Measurements from ENCODE around the gene SULF2.

SULF2 gene

GRCh38 chr20:47664744-47665143 lies 120.5 kb downstream of the SULF2 start:
- DNase-seq: no peak

GRCh38 chr20:47664068-47664437 lies 121.2 kb downstream of the SULF2 start:
- DNase-seq: no peak

GRCh38 chr20:47663354-47664067 lies 121.8 kb downstream of the SULF2 start:
- DNase-seq: peak; percentile 91

- no peak for DNase-seq
These were observed 122.6 kb downstream of the SULF2 start for GRCh38 chr20:47662483-47663353.

- no peak for DNase-seq
These were observed 123.6 kb downstream of the SULF2 start for GRCh38 chr20:47661714-47662113.

- no peak for DNase-seq
These were observed 124.1 kb downstream of the SULF2 start for GRCh38 chr20:47660983-47661700.

- DNase-seq: no peak
These were observed 124.7 kb downstream of the SULF2 start for GRCh38 chr20:47660602-47660905.

GRCh38 chr20:47659904-47660601 lies 125.2 kb downstream of the SULF2 start:
- no peak for DNase-seq

GRCh38 chr20:47656318-47656717 lies 129.0 kb downstream of the SULF2 start:
- DNase-seq: no peak

- no peak for DNase-seq
These were observed 129.6 kb downstream of the SULF2 start for GRCh38 chr20:47655635-47656034.

- no peak for DNase-seq
These were observed 130.9 kb downstream of the SULF2 start for GRCh38 chr20:47654370-47654769.

- no peak for DNase-seq
These were observed 131.4 kb downstream of the SULF2 start for GRCh38 chr20:47653869-47654268.

- no peak for DNase-seq
These were observed 132.5 kb downstream of the SULF2 start for GRCh38 chr20:47652794-47653193.

GRCh38 chr20:47652301-47652700 lies 133.0 kb downstream of the SULF2 start:
- no peak for DNase-seq

- DNase-seq: no peak
These were observed 136.3 kb downstream of the SULF2 start for GRCh38 chr20:47648943-47649342.

GRCh38 chr20:47647994-47648393 lies 137.3 kb downstream of the SULF2 start:
- DNase-seq: no peak

GRCh38 chr20:47645632-47646031 lies 139.6 kb downstream of the SULF2 start:
- no peak for DNase-seq

- DNase-seq: no peak
These were observed 142.7 kb downstream of the SULF2 start for GRCh38 chr20:47642624-47643023.

GRCh38 chr20:47642118-47642517 lies 143.2 kb downstream of the SULF2 start:
- no peak for DNase-seq

GRCh38 chr20:47638851-47639250 lies 146.4 kb downstream of the SULF2 start:
- no peak for DNase-seq

GRCh38 chr20:47635256-47635655 lies 150.0 kb downstream of the SULF2 start:
- no peak for DNase-seq

- no peak for DNase-seq
These were observed 154.2 kb downstream of the SULF2 start for GRCh38 chr20:47631078-47631477.

- no peak for DNase-seq
These were observed 155.4 kb downstream of the SULF2 start for GRCh38 chr20:47629907-47630306.

All from 8988T (cell line).